GM19372 (cell line): ENCODE data around the gene NDST1.

Experiments used
- ATAC-seq: cut with Tn5 transposase; IDR thresholded peaks from one replicate; pipeline ENCODE4 v1.9.1; 2021; ENCODE audit warnings: mild to moderate bottlenecking, low read depth, moderate library complexity; ENCODE audit not compliant: unreplicated experiment

Gene NDST1

GRCh38 chr5:150488519-150489359, 19.2 kb upstream of the NDST1 start:
- ATAC-seq = no peak

GRCh38 chr5:150489360-150490295, 18.3 kb upstream of the NDST1 start:
- ATAC-seq = peak; percentile 85

- no peak for ATAC-seq
Observed at GRCh38 chr5:150490296-150490669, 17.6 kb upstream of the NDST1 start.

GRCh38 chr5:150490754-150491153, 17.2 kb upstream of the NDST1 start:
- ATAC-seq = no peak

GRCh38 chr5:150491876-150492275, 16.1 kb upstream of the NDST1 start:
- ATAC-seq = no peak

GRCh38 chr5:150492621-150493020, 15.3 kb upstream of the NDST1 start:
- no peak for ATAC-seq

GRCh38 chr5:150496098-150496497, 11.8 kb upstream of the NDST1 start:
- ATAC-seq = no peak

- ATAC-seq = no peak
Observed at GRCh38 chr5:150496534-150496933, 11.4 kb upstream of the NDST1 start.

- no peak for ATAC-seq
Observed at GRCh38 chr5:150497274-150497988, 10.5 kb upstream of the NDST1 start.

- no peak for ATAC-seq
Observed at GRCh38 chr5:150497989-150498317, 10.0 kb upstream of the NDST1 start.

- no peak for ATAC-seq
Observed at GRCh38 chr5:150498501-150498900, 9.4 kb upstream of the NDST1 start.

GRCh38 chr5:150498971-150499370, 9.0 kb upstream of the NDST1 start:
- no peak for ATAC-seq

- no peak for ATAC-seq
Observed at GRCh38 chr5:150499437-150499956, 8.4 kb upstream of the NDST1 start.

- no peak for ATAC-seq
Observed at GRCh38 chr5:150500328-150500841, 7.5 kb upstream of the NDST1 start.

- ATAC-seq = no peak
Observed at GRCh38 chr5:150500905-150501304, 7.0 kb upstream of the NDST1 start.

GRCh38 chr5:150502106-150502505, 5.8 kb upstream of the NDST1 start:
- ATAC-seq = no peak

GRCh38 chr5:150502847-150503246, 5.1 kb upstream of the NDST1 start:
- no peak for ATAC-seq

GRCh38 chr5:150503386-150503785, 4.5 kb upstream of the NDST1 start:
- ATAC-seq = no peak

GRCh38 chr5:150503977-150504620, 3.8 kb upstream of the NDST1 start:
- no peak for ATAC-seq

GRCh38 chr5:150505041-150505511, 2.9 kb upstream of the NDST1 start:
- ATAC-seq = no peak
